ENCODE results near the gene SYNE1.
"Not testable (repeated sequence)": the region's sequence is repeated elsewhere in the genome, so short reads cannot be mapped to it uniquely, and the experiment has no call there.

The SYNE1 gene

GRCh38 chr6:152509916-152510315, 127.2 kb downstream of the SYNE1 start:
- no peak for DNase-seq (ENCODE audit: low read depth)
- Histone ChIP-seq H3K9me3 (ENCODE audit: control insufficient read depth, low read length) (no peaks in the 10 kb centered on the region), H3K27me3 (replicated peaks; ENCODE audit: control insufficient read depth, insufficient read depth, low read length) (no peaks in the 10 kb centered on the region), H3K9ac (ENCODE audit: low read length) (no peak overlapping the region), H3K4me1 (ENCODE audit: control insufficient read depth, insufficient read depth, low read length) (no peaks in the 10 kb centered on the region), H3K36me3 (ENCODE audit: control insufficient read depth, insufficient read depth, low read length, severe bottlenecking) (no peaks in the 10 kb centered on the region), H3K4me3 (ENCODE audit: low read length) (no peak overlapping the region)

GRCh38 chr6:152508477-152508876, 128.7 kb downstream of the SYNE1 start:
- H3K4me1 ChIP-seq (ENCODE audit: control insufficient read depth, insufficient read depth, low read length): no peaks in the 10 kb centered on the region
- H3K9ac ChIP-seq (ENCODE audit: low read length): no peak overlapping the region
- no peaks in the 10 kb centered on the region for H3K9me3 ChIP-seq (ENCODE audit: control insufficient read depth, low read length)
- no peaks in the 10 kb centered on the region for H3K36me3 ChIP-seq (ENCODE audit: control insufficient read depth, insufficient read depth, low read length, severe bottlenecking)
- H3K4me3 ChIP-seq (ENCODE audit: low read length): no peak overlapping the region
- H3K27me3 ChIP-seq (replicated peaks; ENCODE audit: control insufficient read depth, insufficient read depth, low read length): no peaks in the 10 kb centered on the region
- no peak for DNase-seq (ENCODE audit: low read depth)

GRCh38 chr6:152503546-152503945, 133.6 kb downstream of the SYNE1 start:
- no peaks in the 10 kb centered on the region for H3K9me3 ChIP-seq (ENCODE audit: control insufficient read depth, low read length)
- no peak overlapping the region for H3K9ac ChIP-seq (ENCODE audit: low read length)
- no peak for DNase-seq (ENCODE audit: low read depth)
- no peak overlapping the region for H3K4me3 ChIP-seq (ENCODE audit: low read length)
- H3K36me3 ChIP-seq (ENCODE audit: control insufficient read depth, insufficient read depth, low read length, severe bottlenecking): no peaks in the 10 kb centered on the region
- H3K27me3 ChIP-seq (replicated peaks; ENCODE audit: control insufficient read depth, insufficient read depth, low read length): no peaks in the 10 kb centered on the region
- no peaks in the 10 kb centered on the region for H3K4me1 ChIP-seq (ENCODE audit: control insufficient read depth, insufficient read depth, low read length)

- Histone ChIP-seq H3K9me3 (ENCODE audit: control insufficient read depth, low read length) (no peaks in the 10 kb centered on the region), H3K27me3 (replicated peaks; ENCODE audit: control insufficient read depth, insufficient read depth, low read length) (no peaks in the 10 kb centered on the region), H3K36me3 (ENCODE audit: control insufficient read depth, insufficient read depth, low read length, severe bottlenecking) (no peaks in the 10 kb centered on the region), H3K4me3 (ENCODE audit: low read length) (no peak overlapping the region), H3K4me1 (ENCODE audit: control insufficient read depth, insufficient read depth, low read length) (no peaks in the 10 kb centered on the region), H3K9ac (ENCODE audit: low read length) (no peak overlapping the region)
- DNase-seq (ENCODE audit: low read depth): no peak
Measured at GRCh38 chr6:152502421-152503188, 134.6 kb downstream of the SYNE1 start.

GRCh38 chr6:152499931-152500330, 137.2 kb downstream of the SYNE1 start:
- DNase-seq (ENCODE audit: low read depth): no peak
- Histone ChIP-seq H3K4me1 (ENCODE audit: control insufficient read depth, insufficient read depth, low read length) (no peaks in the 10 kb centered on the region), H3K27me3 (replicated peaks; ENCODE audit: control insufficient read depth, insufficient read depth, low read length) (no peaks in the 10 kb centered on the region), H3K9ac (ENCODE audit: low read length) (no peak overlapping the region), H3K36me3 (ENCODE audit: control insufficient read depth, insufficient read depth, low read length, severe bottlenecking) (no peaks in the 10 kb centered on the region), H3K4me3 (ENCODE audit: low read length) (no peak overlapping the region), H3K9me3 (ENCODE audit: control insufficient read depth, low read length) (no peaks in the 10 kb centered on the region)

- Histone ChIP-seq H3K4me3 (ENCODE audit: low read length) (no peak overlapping the region), H3K36me3 (ENCODE audit: control insufficient read depth, insufficient read depth, low read length, severe bottlenecking) (no peaks in the 10 kb centered on the region), H3K9ac (ENCODE audit: low read length) (no peak overlapping the region), H3K27me3 (replicated peaks; ENCODE audit: control insufficient read depth, insufficient read depth, low read length) (no peaks in the 10 kb centered on the region), H3K9me3 (ENCODE audit: control insufficient read depth, low read length) (no peaks in the 10 kb centered on the region), H3K4me1 (ENCODE audit: control insufficient read depth, insufficient read depth, low read length) (peaks cover 6% of the 10 kb centered on the region)
- DNase-seq (ENCODE audit: low read depth): no peak
Measured at GRCh38 chr6:152496731-152497130, 140.4 kb downstream of the SYNE1 start.

- H3K27me3 ChIP-seq (replicated peaks; ENCODE audit: control insufficient read depth, insufficient read depth, low read length); H3K9ac ChIP-seq (ENCODE audit: low read length); H3K9me3 ChIP-seq (ENCODE audit: control insufficient read depth, low read length); DNase-seq (ENCODE audit: low read depth); H3K4me3 ChIP-seq (ENCODE audit: low read length); H3K36me3 ChIP-seq (ENCODE audit: control insufficient read depth, insufficient read depth, low read length, severe bottlenecking): not testable (repeated sequence)
- peaks cover 10% of the 10 kb centered on the region for H3K4me1 ChIP-seq (ENCODE audit: control insufficient read depth, insufficient read depth, low read length)
Measured at GRCh38 chr6:152495456-152495855, 141.7 kb downstream of the SYNE1 start.

GRCh38 chr6:152492281-152492680, 144.9 kb downstream of the SYNE1 start:
- not testable (repeated sequence) for H3K4me3 ChIP-seq (ENCODE audit: low read length); H3K27me3 ChIP-seq (replicated peaks; ENCODE audit: control insufficient read depth, insufficient read depth, low read length); DNase-seq (ENCODE audit: low read depth); H3K36me3 ChIP-seq (ENCODE audit: control insufficient read depth, insufficient read depth, low read length, severe bottlenecking); H3K9me3 ChIP-seq (ENCODE audit: control insufficient read depth, low read length)
- peaks cover 10% of the 10 kb centered on the region for H3K4me1 ChIP-seq (ENCODE audit: control insufficient read depth, insufficient read depth, low read length)
- peak overlapping the region; percentile 75 for H3K9ac ChIP-seq (ENCODE audit: low read length)

GRCh38 chr6:152491501-152491900, 145.7 kb downstream of the SYNE1 start:
- peaks cover 13% of the 10 kb centered on the region for H3K4me1 ChIP-seq (ENCODE audit: control insufficient read depth, insufficient read depth, low read length)
- peak; percentile 14 for DNase-seq (ENCODE audit: low read depth)
- H3K36me3 ChIP-seq (ENCODE audit: control insufficient read depth, insufficient read depth, low read length, severe bottlenecking); H3K27me3 ChIP-seq (replicated peaks; ENCODE audit: control insufficient read depth, insufficient read depth, low read length); H3K9me3 ChIP-seq (ENCODE audit: control insufficient read depth, low read length); H3K4me3 ChIP-seq (ENCODE audit: low read length): not testable (repeated sequence)
- H3K9ac ChIP-seq (ENCODE audit: low read length): peak overlapping the region; percentile 75

GRCh38 chr6:152490971-152491378, 146.2 kb downstream of the SYNE1 start:
- DNase-seq (ENCODE audit: low read depth): peak; percentile 67
- not testable (repeated sequence) for H3K27me3 ChIP-seq (replicated peaks; ENCODE audit: control insufficient read depth, insufficient read depth, low read length); H3K36me3 ChIP-seq (ENCODE audit: control insufficient read depth, insufficient read depth, low read length, severe bottlenecking); H3K4me3 ChIP-seq (ENCODE audit: low read length); H3K9me3 ChIP-seq (ENCODE audit: control insufficient read depth, low read length)
- Histone ChIP-seq H3K4me1 (ENCODE audit: control insufficient read depth, insufficient read depth, low read length) (peaks cover 18% of the 10 kb centered on the region), H3K9ac (ENCODE audit: low read length) (peak overlapping the region; percentile 24)

GRCh38 chr6:152484806-152485205, 152.4 kb downstream of the SYNE1 start:
- Histone ChIP-seq H3K36me3 (ENCODE audit: control insufficient read depth, insufficient read depth, low read length, severe bottlenecking) (no peaks in the 10 kb centered on the region), H3K4me3 (ENCODE audit: low read length) (no peak overlapping the region), H3K27me3 (replicated peaks; ENCODE audit: control insufficient read depth, insufficient read depth, low read length) (no peaks in the 10 kb centered on the region), H3K9me3 (ENCODE audit: control insufficient read depth, low read length) (no peaks in the 10 kb centered on the region), H3K4me1 (ENCODE audit: control insufficient read depth, insufficient read depth, low read length) (peaks cover 8% of the 10 kb centered on the region), H3K9ac (ENCODE audit: low read length) (no peak overlapping the region)
- no peak for DNase-seq (ENCODE audit: low read depth)

- Histone ChIP-seq H3K4me1 (ENCODE audit: control insufficient read depth, insufficient read depth, low read length) (peaks cover 8% of the 10 kb centered on the region), H3K4me3 (ENCODE audit: low read length) (no peak overlapping the region), H3K27me3 (replicated peaks; ENCODE audit: control insufficient read depth, insufficient read depth, low read length) (no peaks in the 10 kb centered on the region), H3K36me3 (ENCODE audit: control insufficient read depth, insufficient read depth, low read length, severe bottlenecking) (no peaks in the 10 kb centered on the region), H3K9ac (ENCODE audit: low read length) (no peak overlapping the region), H3K9me3 (ENCODE audit: control insufficient read depth, low read length) (no peaks in the 10 kb centered on the region)
- no peak for DNase-seq (ENCODE audit: low read depth)
Measured at GRCh38 chr6:152482289-152482688, 154.9 kb downstream of the SYNE1 start.

All from adipocyte (in vitro differentiated cells).